Thyroid gland (tissue), 4 donors: ENCODE measurements around the gene POPDC2. TPM values are rescaled to one million over a fixed set of nuclear protein-coding genes. Genes with fewer than 3 reads are reported as not detected.
A peak's percentile ranks its signal among the peaks of the same experiment; 100 is the strongest.

Source experiments
- DNase-seq, 2 donors: peaks; one replicate each; pipeline ENCODE4 v3.0.0-alpha.2; 2019
- H3K27ac ChIP-seq, 3 donors: fragments of 200-600 bp; sonication (generic); 1 replicate in 2 of 3; 2 replicates in 1 of 3; pipeline ENCODE4 v1.5.1; 2016 to 2019; ENCODE audit warnings: mild to moderate bottlenecking in 1 of 3, moderate library complexity in 1 of 3
- H3K27me3 ChIP-seq: fragments of 200-600 bp; sonication (generic); one replicate; pipeline ENCODE4 v1.5.1; 2019
- H3K36me3 ChIP-seq, 2 donors: fragments of 200-600 bp; sonication (generic); one replicate each; pipeline ENCODE4 v1.5.1; 2016 to 2019
- H3K4me1 ChIP-seq, 2 donors: fragments of 200-600 bp; sonication (generic); one replicate each; pipeline ENCODE4 v1.5.1; 2017 to 2019
- H3K4me3 ChIP-seq, 3 donors: fragments of 200-600 bp; sonication (generic); replicated peaks in 1 of 3; 1 replicate in 2 of 3; 2 replicates in 1 of 3; pipeline ENCODE4 v1.5.1; 2016; ENCODE audit warnings: mild to moderate bottlenecking in 1 of 3
- H3K9me3 ChIP-seq: fragments of 200-600 bp; sonication (generic); one replicate; pipeline ENCODE4 v1.5.1; 2017
- CTCF ChIP-seq, 6 experiments: fragments of 200-600 bp in 3 of 6; fragments of 450-650 bp in 3 of 6; sonication (generic) in 3 of 6; IDR thresholded peaks; one replicate each; pipeline ENCODE4 v1.5.1; 2016 to 2019; ENCODE audit warnings: antibody characterized with exemption in 6 of 6, mild to moderate bottlenecking in 2 of 6, inconsistent platforms in 1 of 6, moderate library complexity in 1 of 6
- POLR2A ChIP-seq, 2 donors: fragments of 450-650 bp; IDR thresholded peaks; one replicate each; pipeline ENCODE4 v1.6.1; 2017; ENCODE audit warnings: antibody characterized with exemption in 2 of 2, mild to moderate bottlenecking in 2 of 2, moderate library complexity in 1 of 2
- WGBS, 2 donors: methylation state at CpG; one replicate each; pipeline ENCODE4 v1.1.5; 2017; 5-methylcytosine and 5-hydroxymethylcytosine counted together
- intact Hi-C: fragments of 100-400 bp; cut with DNase I; formaldehyde crosslinking; loops from one replicate; pipeline ENCODE4 v1.15.1; 2023
- total RNA-seq, 4 donors: library from RNA; depleted of rRNA; stranded (reverse); fragments of >200 nt; gene quantifications; one replicate each; pipeline ENCODE4 v1.2.3, GENCODE V29; 2016

The POPDC2 gene
- total RNA-seq, 4 donors from 2014 or later, result 1.9 to 5.4 (median 4.6) TPM

- H3K27me3 ChIP-seq, result no peaks in the 10 kb centered on the region
- 91 to 100% methylated on average over 1 of the region's 1 CpG for WGBS, 2 donors
- TF ChIP-seq POLR2A (IDR thresholded peaks at IDR 0.05), result no peak
- no peak overlapping the region for H3K4me3 ChIP-seq
- peaks cover 24 to 28% of the 10 kb centered on the region in 2 donors for H3K4me1 ChIP-seq
- intact Hi-C loops, result no loop called here
- H3K36me3 ChIP-seq, result no peaks in the 10 kb centered on the region
- no peak for DNase-seq
- H3K9me3 ChIP-seq, result no peaks in the 10 kb centered on the region
- H3K27ac ChIP-seq, result peak overlapping the region; percentile 66 to 89 (median 87)
These were observed 14.6 kb downstream of the POPDC2 start for GRCh38 chr3:119645813-119646212.

GRCh38 chr3:119644481-119644880 lies 15.9 kb downstream of the POPDC2 start:
- 85 to 89% methylated on average over 1 of the region's 1 CpG for whole genome bisulfite sequencing, 2 donors
- no peak overlapping the region for H3K27ac ChIP-seq
- TF ChIP-seq POLR2A (IDR thresholded peaks at IDR 0.05), result no peak
- no peak for TF ChIP-seq CTCF (IDR thresholded peaks at IDR 0.05)
- no peaks in the 10 kb centered on the region for H3K9me3 ChIP-seq
- no peak overlapping the region for H3K4me3 ChIP-seq
- peaks cover 25 to 28% of the 10 kb centered on the region in 2 donors for H3K4me1 ChIP-seq
- H3K36me3 ChIP-seq, result no peaks in the 10 kb centered on the region
- intact Hi-C loops, result no loop called here
- no peak for DNase-seq
- no peaks in the 10 kb centered on the region for H3K27me3 ChIP-seq

- Histone ChIP-seq H3K36me3 (no peaks in the 10 kb centered on the region), H3K27me3 (no peaks in the 10 kb centered on the region), H3K9me3 (no peaks in the 10 kb centered on the region), H3K4me1 (peaks cover 32 to 38% of the 10 kb centered on the region in 2 donors), H3K4me3 (no peak overlapping the region), H3K27ac (peak overlapping the region in 2 of 3 donors; percentile 50 to 60)
- no peak for TF ChIP-seq CTCF (IDR thresholded peaks at IDR 0.05)
- no peak for TF ChIP-seq POLR2A (IDR thresholded peaks at IDR 0.05)
- intact Hi-C loops, result no loop called here
- no peak for DNase-seq
- WGBS, 2 donors, result 91 to 94% methylated on average over 2 of the region's 2 CpGs
These were observed 16.9 kb downstream of the POPDC2 start for GRCh38 chr3:119643528-119643927.

GRCh38 chr3:119642746-119643473 lies 17.5 kb downstream of the POPDC2 start:
- Histone ChIP-seq H3K4me1 (peaks cover 28 to 35% of the 10 kb centered on the region in 2 donors), H3K36me3 (no peaks in the 10 kb centered on the region), H3K9me3 (no peaks in the 10 kb centered on the region), H3K4me3 (no peak overlapping the region), H3K27ac (peak overlapping the region; percentile 14 to 60 (median 50)), H3K27me3 (no peaks in the 10 kb centered on the region)
- 71 to 78% methylated on average over 5 of the region's 5 CpGs for WGBS, 2 donors
- intact Hi-C loops, result no loop called here
- TF ChIP-seq CTCF (IDR thresholded peaks at IDR 0.05), result no peak
- TF ChIP-seq POLR2A (IDR thresholded peaks at IDR 0.05), result peak in 1 of 2 donors; percentile 11
- DNase-seq, result peak in 1 of 2 donors; percentile 17

GRCh38 chr3:119641416-119641815 lies 19.0 kb downstream of the POPDC2 start:
- WGBS, 2 donors, result 99 to 100% methylated on average over 2 of the region's 2 CpGs
- Histone ChIP-seq H3K4me3 (no peak overlapping the region), H3K27me3 (no peaks in the 10 kb centered on the region), H3K36me3 (no peaks in the 10 kb centered on the region), H3K4me1 (peaks cover 28 to 35% of the 10 kb centered on the region in 2 donors), H3K9me3 (no peaks in the 10 kb centered on the region), H3K27ac (no peak overlapping the region)
- TF ChIP-seq CTCF (IDR thresholded peaks at IDR 0.05) (no peak), POLR2A (IDR thresholded peaks at IDR 0.05) (no peak)
- no peak for DNase-seq
- intact Hi-C loops, result no loop called here
